Measurements from ENCODE around the gene PDCD4. TPM values are rescaled to one million over a fixed set of nuclear protein-coding genes. Genes with fewer than 3 reads are reported as not detected.

Gene PDCD4
- total RNA-seq, 1 experiment from 2014 or later, result 32.7 TPM

DNA sequence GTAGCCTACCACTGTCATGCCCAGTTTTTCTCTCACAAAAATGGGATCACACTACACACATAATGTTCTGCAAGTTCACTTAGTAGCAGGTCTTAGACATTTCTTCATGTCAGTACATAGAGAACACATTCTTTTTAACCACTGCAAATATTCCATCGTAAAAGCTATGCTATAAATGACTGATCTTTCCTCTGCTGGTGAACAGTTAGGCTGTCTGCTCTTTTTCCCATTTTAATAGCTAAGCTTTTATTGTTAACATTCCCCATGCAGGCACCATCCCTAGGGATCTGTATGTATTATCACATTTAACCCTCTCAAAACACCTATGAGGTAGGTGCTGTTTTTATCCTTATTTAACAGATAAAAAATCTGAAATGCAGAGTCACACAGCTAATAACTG, 46.2 kb upstream of the PDCD4 start:
- no peak for DNase-seq (ENCODE audit: low spot score)
- POLR2A ChIA-PET, result no interaction called here
- CTCF ChIA-PET, result no interaction called here
- Mint-ChIP-seq H3K9me3 (no peaks in the 10 kb centered on the region), H3K36me3 (no peaks in the 10 kb centered on the region), H3K27me3 (ENCODE audit: low read depth) (no peaks in the 10 kb centered on the region), H3K27ac (no peak overlapping the region), H3K4me3 (no peak overlapping the region), H3K4me1 (peaks cover 22% of the 10 kb centered on the region)
- TF ChIP-seq, protein P1, sequence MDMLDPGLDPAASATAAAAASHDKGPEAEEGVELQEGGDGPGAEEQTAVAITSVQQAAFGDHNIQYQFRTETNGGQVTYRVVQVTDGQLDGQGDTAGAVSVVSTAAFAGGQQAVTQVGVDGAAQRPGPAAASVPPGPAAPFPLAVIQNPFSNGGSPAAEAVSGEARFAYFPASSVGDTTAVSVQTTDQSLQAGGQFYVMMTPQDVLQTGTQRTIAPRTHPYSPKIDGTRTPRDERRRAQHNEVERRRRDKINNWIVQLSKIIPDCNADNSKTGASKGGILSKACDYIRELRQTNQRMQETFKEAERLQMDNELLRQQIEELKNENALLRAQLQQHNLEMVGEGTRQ (CRISPR knock-in tag; IDR thresholded peaks at IDR 0.05), result no peak
- TF ChIP-seq, protein P2, sequence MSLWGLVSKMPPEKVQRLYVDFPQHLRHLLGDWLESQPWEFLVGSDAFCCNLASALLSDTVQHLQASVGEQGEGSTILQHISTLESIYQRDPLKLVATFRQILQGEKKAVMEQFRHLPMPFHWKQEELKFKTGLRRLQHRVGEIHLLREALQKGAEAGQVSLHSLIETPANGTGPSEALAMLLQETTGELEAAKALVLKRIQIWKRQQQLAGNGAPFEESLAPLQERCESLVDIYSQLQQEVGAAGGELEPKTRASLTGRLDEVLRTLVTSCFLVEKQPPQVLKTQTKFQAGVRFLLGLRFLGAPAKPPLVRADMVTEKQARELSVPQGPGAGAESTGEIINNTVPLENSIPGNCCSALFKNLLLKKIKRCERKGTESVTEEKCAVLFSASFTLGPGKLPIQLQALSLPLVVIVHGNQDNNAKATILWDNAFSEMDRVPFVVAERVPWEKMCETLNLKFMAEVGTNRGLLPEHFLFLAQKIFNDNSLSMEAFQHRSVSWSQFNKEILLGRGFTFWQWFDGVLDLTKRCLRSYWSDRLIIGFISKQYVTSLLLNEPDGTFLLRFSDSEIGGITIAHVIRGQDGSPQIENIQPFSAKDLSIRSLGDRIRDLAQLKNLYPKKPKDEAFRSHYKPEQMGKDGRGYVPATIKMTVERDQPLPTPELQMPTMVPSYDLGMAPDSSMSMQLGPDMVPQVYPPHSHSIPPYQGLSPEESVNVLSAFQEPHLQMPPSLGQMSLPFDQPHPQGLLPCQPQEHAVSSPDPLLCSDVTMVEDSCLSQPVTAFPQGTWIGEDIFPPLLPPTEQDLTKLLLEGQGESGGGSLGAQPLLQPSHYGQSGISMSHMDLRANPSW (CRISPR knock-in tag; conservative IDR thresholded peaks at IDR 0.05; ENCODE audit: low read depth), result no peak
- TF ChIP-seq JAZF1 (CRISPR knock-in tag; IDR thresholded peaks at IDR 0.05) (no peak), SMAD4 (CRISPR knock-in tag; IDR thresholded peaks at IDR 0.05) (no peak), ZNF671 (CRISPR knock-in tag; IDR thresholded peaks at IDR 0.05) (no peak), TEAD4 (CRISPR knock-in tag; IDR thresholded peaks at IDR 0.05) (no peak), NFATC4 (CRISPR knock-in tag; IDR thresholded peaks at IDR 0.05) (no peak), ZNF232 (CRISPR knock-in tag; IDR thresholded peaks at IDR 0.05) (no peak)
- TF ChIP-seq, protein P3, sequence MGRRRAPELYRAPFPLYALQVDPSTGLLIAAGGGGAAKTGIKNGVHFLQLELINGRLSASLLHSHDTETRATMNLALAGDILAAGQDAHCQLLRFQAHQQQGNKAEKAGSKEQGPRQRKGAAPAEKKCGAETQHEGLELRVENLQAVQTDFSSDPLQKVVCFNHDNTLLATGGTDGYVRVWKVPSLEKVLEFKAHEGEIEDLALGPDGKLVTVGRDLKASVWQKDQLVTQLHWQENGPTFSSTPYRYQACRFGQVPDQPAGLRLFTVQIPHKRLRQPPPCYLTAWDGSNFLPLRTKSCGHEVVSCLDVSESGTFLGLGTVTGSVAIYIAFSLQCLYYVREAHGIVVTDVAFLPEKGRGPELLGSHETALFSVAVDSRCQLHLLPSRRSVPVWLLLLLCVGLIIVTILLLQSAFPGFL (CRISPR knock-in tag; IDR thresholded peaks at IDR 0.05; ENCODE audit: borderline replicate concordance), result no peak
- TF ChIP-seq, protein P4, sequence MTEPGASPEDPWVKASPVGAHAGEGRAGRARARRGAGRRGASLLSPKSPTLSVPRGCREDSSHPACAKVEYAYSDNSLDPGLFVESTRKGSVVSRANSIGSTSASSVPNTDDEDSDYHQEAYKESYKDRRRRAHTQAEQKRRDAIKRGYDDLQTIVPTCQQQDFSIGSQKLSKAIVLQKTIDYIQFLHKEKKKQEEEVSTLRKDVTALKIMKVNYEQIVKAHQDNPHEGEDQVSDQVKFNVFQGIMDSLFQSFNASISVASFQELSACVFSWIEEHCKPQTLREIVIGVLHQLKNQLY (CRISPR knock-in tag; IDR thresholded peaks at IDR 0.05), result no peak
- TF ChIP-seq, protein P5, sequence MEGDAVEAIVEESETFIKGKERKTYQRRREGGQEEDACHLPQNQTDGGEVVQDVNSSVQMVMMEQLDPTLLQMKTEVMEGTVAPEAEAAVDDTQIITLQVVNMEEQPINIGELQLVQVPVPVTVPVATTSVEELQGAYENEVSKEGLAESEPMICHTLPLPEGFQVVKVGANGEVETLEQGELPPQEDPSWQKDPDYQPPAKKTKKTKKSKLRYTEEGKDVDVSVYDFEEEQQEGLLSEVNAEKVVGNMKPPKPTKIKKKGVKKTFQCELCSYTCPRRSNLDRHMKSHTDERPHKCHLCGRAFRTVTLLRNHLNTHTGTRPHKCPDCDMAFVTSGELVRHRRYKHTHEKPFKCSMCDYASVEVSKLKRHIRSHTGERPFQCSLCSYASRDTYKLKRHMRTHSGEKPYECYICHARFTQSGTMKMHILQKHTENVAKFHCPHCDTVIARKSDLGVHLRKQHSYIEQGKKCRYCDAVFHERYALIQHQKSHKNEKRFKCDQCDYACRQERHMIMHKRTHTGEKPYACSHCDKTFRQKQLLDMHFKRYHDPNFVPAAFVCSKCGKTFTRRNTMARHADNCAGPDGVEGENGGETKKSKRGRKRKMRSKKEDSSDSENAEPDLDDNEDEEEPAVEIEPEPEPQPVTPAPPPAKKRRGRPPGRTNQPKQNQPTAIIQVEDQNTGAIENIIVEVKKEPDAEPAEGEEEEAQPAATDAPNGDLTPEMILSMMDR (IDR thresholded peaks at IDR 0.05), result no peak
- TF ChIP-seq, protein P6, sequence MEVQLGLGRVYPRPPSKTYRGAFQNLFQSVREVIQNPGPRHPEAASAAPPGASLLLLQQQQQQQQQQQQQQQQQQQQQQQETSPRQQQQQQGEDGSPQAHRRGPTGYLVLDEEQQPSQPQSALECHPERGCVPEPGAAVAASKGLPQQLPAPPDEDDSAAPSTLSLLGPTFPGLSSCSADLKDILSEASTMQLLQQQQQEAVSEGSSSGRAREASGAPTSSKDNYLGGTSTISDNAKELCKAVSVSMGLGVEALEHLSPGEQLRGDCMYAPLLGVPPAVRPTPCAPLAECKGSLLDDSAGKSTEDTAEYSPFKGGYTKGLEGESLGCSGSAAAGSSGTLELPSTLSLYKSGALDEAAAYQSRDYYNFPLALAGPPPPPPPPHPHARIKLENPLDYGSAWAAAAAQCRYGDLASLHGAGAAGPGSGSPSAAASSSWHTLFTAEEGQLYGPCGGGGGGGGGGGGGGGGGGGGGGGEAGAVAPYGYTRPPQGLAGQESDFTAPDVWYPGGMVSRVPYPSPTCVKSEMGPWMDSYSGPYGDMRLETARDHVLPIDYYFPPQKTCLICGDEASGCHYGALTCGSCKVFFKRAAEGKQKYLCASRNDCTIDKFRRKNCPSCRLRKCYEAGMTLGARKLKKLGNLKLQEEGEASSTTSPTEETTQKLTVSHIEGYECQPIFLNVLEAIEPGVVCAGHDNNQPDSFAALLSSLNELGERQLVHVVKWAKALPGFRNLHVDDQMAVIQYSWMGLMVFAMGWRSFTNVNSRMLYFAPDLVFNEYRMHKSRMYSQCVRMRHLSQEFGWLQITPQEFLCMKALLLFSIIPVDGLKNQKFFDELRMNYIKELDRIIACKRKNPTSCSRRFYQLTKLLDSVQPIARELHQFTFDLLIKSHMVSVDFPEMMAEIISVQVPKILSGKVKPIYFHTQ (CRISPR knock-in tag; IDR thresholded peaks at IDR 0.05), result no peak
- no peak for ATAC-seq

DNA sequence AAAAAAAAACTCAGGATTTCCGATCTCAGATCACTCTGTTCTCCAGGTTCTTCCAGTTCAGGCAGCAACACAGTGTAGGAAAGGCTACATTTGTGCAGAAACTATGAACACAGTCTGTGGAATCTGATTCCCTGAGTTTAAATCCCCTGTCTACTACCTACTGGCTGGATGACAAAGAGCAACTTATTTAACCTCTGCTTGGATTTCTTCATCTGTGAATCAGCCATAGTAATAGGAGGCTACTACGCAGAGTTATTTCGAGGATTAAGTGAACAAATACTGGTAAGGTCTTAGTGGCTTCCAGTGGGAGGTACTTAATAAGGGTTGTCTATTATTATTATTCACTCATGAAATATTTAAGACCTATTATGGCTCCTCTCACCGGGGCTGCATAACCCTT, 44.3 kb upstream of the PDCD4 start:
- ChIA-PET CTCF (no interaction called here), POLR2A (no interaction called here)
- Mint-ChIP-seq H3K4me1 (peaks cover 16% of the 10 kb centered on the region), H3K9me3 (no peaks in the 10 kb centered on the region), H3K4me3 (no peak overlapping the region), H3K27me3 (ENCODE audit: low read depth) (no peaks in the 10 kb centered on the region), H3K36me3 (no peaks in the 10 kb centered on the region), H3K27ac (no peak overlapping the region)
- no peak for DNase-seq (ENCODE audit: low spot score)
- no peak for ATAC-seq
- TF ChIP-seq ZBTB21 (CRISPR knock-in tag; IDR thresholded peaks at IDR 0.05; ENCODE audit: borderline replicate concordance) (no peak), ZNF317 (CRISPR knock-in tag; IDR thresholded peaks at IDR 0.05; ENCODE audit: borderline replicate concordance, low read depth) (no peak), TEAD1 (CRISPR knock-in tag; IDR thresholded peaks at IDR 0.05) (no peak), SMAD3 (CRISPR knock-in tag; IDR thresholded peaks at IDR 0.05; ENCODE audit: borderline replicate concordance) (no peak), ESRRA (CRISPR knock-in tag; IDR thresholded peaks at IDR 0.05; ENCODE audit: borderline replicate concordance) (no peak)
- TF ChIP-seq, protein P7, sequence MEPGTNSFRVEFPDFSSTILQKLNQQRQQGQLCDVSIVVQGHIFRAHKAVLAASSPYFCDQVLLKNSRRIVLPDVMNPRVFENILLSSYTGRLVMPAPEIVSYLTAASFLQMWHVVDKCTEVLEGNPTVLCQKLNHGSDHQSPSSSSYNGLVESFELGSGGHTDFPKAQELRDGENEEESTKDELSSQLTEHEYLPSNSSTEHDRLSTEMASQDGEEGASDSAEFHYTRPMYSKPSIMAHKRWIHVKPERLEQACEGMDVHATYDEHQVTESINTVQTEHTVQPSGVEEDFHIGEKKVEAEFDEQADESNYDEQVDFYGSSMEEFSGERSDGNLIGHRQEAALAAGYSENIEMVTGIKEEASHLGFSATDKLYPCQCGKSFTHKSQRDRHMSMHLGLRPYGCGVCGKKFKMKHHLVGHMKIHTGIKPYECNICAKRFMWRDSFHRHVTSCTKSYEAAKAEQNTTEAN (CRISPR knock-in tag; IDR thresholded peaks at IDR 0.05), result no peak
- TF ChIP-seq, protein P8, sequence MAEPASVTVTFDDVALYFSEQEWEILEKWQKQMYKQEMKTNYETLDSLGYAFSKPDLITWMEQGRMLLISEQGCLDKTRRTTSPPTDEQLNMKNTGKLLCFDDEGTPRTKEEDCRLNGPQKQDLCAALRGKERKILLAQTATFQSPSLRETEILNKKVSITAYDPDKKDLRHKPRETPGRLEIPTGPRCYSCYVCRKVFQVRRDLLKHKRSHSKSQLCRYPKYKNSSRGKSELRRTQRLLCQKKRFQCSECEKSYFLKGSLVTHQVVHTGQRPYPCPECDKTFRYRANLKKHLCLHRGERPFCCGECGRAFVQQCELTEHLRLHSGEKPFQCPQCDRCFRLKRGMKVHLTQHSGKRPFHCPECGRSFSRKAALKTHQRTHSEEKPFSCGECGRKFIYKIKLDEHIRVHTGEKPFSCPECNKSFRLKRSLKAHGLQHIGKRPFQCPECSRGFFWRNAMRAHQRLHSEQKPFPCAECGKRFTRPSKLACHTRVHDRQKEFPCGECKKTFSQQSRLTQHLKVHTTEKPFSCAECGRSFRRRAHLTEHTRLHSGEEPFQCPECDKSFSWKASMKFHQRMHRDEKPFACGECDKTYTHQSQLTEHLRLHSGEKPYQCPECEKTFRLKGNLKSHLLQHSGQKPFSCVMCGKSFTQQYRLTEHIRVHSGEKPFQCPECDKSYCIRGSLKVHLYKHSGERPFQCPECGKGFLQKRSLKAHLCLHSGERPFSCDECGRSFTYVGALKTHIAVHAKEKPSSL (CRISPR knock-in tag; conservative IDR thresholded peaks at IDR 0.05), result no peak
- TF ChIP-seq, protein P9, sequence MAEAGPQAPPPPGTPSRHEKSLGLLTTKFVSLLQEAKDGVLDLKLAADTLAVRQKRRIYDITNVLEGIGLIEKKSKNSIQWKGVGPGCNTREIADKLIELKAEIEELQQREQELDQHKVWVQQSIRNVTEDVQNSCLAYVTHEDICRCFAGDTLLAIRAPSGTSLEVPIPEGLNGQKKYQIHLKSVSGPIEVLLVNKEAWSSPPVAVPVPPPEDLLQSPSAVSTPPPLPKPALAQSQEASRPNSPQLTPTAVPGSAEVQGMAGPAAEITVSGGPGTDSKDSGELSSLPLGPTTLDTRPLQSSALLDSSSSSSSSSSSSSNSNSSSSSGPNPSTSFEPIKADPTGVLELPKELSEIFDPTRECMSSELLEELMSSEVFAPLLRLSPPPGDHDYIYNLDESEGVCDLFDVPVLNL (CRISPR knock-in tag; IDR thresholded peaks at IDR 0.05; ENCODE audit: borderline replicate concordance, low read depth), result no peak

Data from WTC11 (cell line).